Spleen (tissue), 7 donors: ENCODE results near the gene SLC18A3.

Experiments
- CTCF ChIP-seq, 11 experiments: fragments of 200-600 bp in 7 of 11; fragments of 450-650 bp in 4 of 11; sonication (generic) in 4 of 11; IDR thresholded peaks in 8 of 11; conservative IDR thresholded peaks in 3 of 11; 1 replicate in 7 of 11; 2 replicates in 4 of 11; pipeline versions ENCODE4 v1.4.0 to v1.8.0; 2016 to 2021; ENCODE audit warnings: antibody characterized with exemption in 11 of 11, inconsistent platforms in 4 of 11, mild to moderate bottlenecking in 1 of 11
- POLR2AphosphoS5 ChIP-seq, 3 donors: sonication (generic); formaldehyde crosslinking; IDR thresholded peaks; one replicate each; pipeline ENCODE4 v1.5.1; 2017; ENCODE audit warnings: antibody characterized with exemption in 3 of 3
- donor health status: DM: no; HTN: no; CAD: no; lungs with moderate emphysema.
- donor health status: DM: no; HTN: no; CAD: no.
- donor health status: DM: no; HTN: no; CAD: no.

GRCh38 chr10:49622426-49623425 lies 12.6 kb downstream of the SLC18A3 start:
- no peak for TF ChIP-seq CTCF (IDR thresholded peaks at IDR 0.05 in 8 of 11, conservative IDR thresholded peaks at IDR 0.05 in 3 of 11)
- no peak for TF ChIP-seq POLR2AphosphoS5 (IDR thresholded peaks at IDR 0.05)
